K562 (cell line): ENCODE data around the gene NACC1. TPM values are rescaled to one million over a fixed set of nuclear protein-coding genes. Genes with fewer than 3 reads are reported as not detected.
A peak's percentile ranks its signal among the peaks of the same experiment; 100 is the strongest.

Experiments used
- ARNT ChIP-seq, 2 experiments: fragments of 450-650 bp; IDR thresholded peaks; 2 replicates each; pipeline ENCODE4 v1.6.1; 2016; ENCODE audit warnings: mild to moderate bottlenecking in 1 of 2
- ATF7 ChIP-seq: fragments of 450-650 bp; IDR thresholded peaks from 2 replicates; pipeline ENCODE4 v1.7.1; 2014; ENCODE audit warnings: mild to moderate bottlenecking, moderate library complexity
- CBFA2T2 ChIP-seq: fragments of 450-650 bp; conservative IDR thresholded peaks from 2 replicates; pipeline ENCODE4 v1.6.1; 2017; ENCODE audit warnings: mild to moderate bottlenecking
- MAFF ChIP-seq: IDR thresholded peaks from 2 replicates; pipeline ENCODE4 v1.6.1; 2012; ENCODE audit warnings: low read length, improper control_type of control experiment
- NCOR1 ChIP-seq: fragments of 450-650 bp; IDR thresholded peaks from 2 replicates; pipeline ENCODE4 v1.6.1; 2016; ENCODE audit warnings: mild to moderate bottlenecking, moderate library complexity
- ZNF780A ChIP-seq: fragments of 250-450 bp; sonication (Bioruptor Pico); IDR thresholded peaks from 2 replicates; pipeline ENCODE4 v1.5.0; 2021; ENCODE audit warnings: mild to moderate bottlenecking
- polyA plus RNA-seq, 8 experiments: library from polyadenylated mRNA; depleted of rRNA in 4 of 8; stranded (reverse) in 5 of 8; unstranded in 3 of 8; fragments of >200 nt; fragmentation: Nextera tagmentation in 2 of 8; fragmentation: Illumina TruSeq in 1 of 8; extraction: Ambion mirVana in 2 of 8; extraction: Trizol in 1 of 8; gene quantifications; 2 replicates each; pipeline versions ENCODE4 v1.2.1 to v1.2.3, GENCODE V29; 2011 to 2014; ENCODE audit warnings: inconsistent platforms in 1 of 8, missing spikeins in 1 of 8
- total RNA-seq, 7 experiments: library from RNA; depleted of rRNA in 6 of 7; stranded (reverse); fragments of >200 nt in 6 of 7; fragmentation: Illumina TruSeq in 2 of 7; extraction: Trizol in 2 of 7; gene quantifications; 2 replicates each; pipeline versions ENCODE4 v1.2.1 to v1.2.3, GENCODE V29; 2011 to 2021; ENCODE audit warnings: low replicate concordance in 1 of 7
- TF ChIP-seq, protein P1 (sequence below), 2 experiments: fragments of 450-650 bp; IDR thresholded peaks; 2 replicates each; pipeline ENCODE4 v1.6.1; 2016; ENCODE audit warnings: mild to moderate bottlenecking in 2 of 2, borderline replicate concordance in 1 of 2, low read depth in 1 of 2, moderate library complexity in 1 of 2
- TF ChIP-seq, protein P2 (sequence below), 2 experiments: fragments of 450-650 bp; IDR thresholded peaks; 2 replicates each; pipeline ENCODE4 v1.6.1; 2016
- TF ChIP-seq, protein P3 (sequence below): sonication (generic); formaldehyde crosslinking; IDR thresholded peaks from 2 replicates; pipeline ENCODE4 v1.8.0; 2022; ENCODE audit warnings: mild to moderate bottlenecking, low read depth, missing genetic modification reagents
- TF ChIP-seq, protein P4 (sequence below): sonication (generic); formaldehyde crosslinking; IDR thresholded peaks from 2 replicates; pipeline ENCODE4 v1.8.0; 2022; ENCODE audit warnings: mild to moderate bottlenecking, missing genetic modification reagents

The NACC1 gene
- total and polyA plus RNA-seq, 9 of the 15 experiments (the other 6 are each of a cell fraction or from before 2014, with no cell fraction given) = 0.04 to 96.6 (median 25.8) TPM

DNA sequence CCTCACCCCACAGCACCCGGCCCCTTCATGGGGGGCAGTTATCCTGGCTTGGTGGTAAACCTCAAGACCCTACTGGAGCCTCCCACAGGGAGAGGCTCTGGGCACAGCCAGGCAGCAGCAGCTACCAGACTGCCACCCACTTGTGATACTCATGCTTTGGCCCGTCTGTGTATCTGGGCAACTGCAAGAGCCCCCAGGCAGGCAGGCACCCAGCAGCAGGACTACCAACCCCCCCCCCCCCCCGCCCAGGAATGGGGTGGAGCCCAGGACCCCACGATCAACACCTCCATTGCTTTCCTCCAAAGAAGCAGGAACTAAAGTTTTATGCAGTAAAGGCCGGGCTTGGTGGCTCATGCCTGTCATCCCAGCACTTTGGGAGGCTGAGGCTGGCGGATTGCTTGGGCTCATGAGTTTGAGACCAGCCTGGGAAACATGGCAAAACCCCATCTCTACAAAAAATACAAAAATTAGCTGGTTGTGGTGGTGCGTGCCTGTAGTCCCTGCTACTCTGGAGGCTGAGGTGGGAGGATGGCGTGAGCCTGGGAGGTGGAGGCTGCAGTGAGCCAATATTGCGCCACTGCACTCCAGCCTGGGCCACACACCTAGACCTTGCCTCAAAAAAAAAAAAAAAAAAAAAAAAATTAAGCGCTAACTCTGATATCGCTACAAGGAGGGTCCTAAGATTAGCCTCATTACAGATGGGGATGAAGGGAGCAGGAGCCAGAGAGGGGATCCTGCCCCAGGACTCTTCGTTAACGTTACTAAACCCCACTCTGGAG, 14.3 kb upstream of the NACC1 start (continued):
- TF ChIP-seq, protein P1, sequence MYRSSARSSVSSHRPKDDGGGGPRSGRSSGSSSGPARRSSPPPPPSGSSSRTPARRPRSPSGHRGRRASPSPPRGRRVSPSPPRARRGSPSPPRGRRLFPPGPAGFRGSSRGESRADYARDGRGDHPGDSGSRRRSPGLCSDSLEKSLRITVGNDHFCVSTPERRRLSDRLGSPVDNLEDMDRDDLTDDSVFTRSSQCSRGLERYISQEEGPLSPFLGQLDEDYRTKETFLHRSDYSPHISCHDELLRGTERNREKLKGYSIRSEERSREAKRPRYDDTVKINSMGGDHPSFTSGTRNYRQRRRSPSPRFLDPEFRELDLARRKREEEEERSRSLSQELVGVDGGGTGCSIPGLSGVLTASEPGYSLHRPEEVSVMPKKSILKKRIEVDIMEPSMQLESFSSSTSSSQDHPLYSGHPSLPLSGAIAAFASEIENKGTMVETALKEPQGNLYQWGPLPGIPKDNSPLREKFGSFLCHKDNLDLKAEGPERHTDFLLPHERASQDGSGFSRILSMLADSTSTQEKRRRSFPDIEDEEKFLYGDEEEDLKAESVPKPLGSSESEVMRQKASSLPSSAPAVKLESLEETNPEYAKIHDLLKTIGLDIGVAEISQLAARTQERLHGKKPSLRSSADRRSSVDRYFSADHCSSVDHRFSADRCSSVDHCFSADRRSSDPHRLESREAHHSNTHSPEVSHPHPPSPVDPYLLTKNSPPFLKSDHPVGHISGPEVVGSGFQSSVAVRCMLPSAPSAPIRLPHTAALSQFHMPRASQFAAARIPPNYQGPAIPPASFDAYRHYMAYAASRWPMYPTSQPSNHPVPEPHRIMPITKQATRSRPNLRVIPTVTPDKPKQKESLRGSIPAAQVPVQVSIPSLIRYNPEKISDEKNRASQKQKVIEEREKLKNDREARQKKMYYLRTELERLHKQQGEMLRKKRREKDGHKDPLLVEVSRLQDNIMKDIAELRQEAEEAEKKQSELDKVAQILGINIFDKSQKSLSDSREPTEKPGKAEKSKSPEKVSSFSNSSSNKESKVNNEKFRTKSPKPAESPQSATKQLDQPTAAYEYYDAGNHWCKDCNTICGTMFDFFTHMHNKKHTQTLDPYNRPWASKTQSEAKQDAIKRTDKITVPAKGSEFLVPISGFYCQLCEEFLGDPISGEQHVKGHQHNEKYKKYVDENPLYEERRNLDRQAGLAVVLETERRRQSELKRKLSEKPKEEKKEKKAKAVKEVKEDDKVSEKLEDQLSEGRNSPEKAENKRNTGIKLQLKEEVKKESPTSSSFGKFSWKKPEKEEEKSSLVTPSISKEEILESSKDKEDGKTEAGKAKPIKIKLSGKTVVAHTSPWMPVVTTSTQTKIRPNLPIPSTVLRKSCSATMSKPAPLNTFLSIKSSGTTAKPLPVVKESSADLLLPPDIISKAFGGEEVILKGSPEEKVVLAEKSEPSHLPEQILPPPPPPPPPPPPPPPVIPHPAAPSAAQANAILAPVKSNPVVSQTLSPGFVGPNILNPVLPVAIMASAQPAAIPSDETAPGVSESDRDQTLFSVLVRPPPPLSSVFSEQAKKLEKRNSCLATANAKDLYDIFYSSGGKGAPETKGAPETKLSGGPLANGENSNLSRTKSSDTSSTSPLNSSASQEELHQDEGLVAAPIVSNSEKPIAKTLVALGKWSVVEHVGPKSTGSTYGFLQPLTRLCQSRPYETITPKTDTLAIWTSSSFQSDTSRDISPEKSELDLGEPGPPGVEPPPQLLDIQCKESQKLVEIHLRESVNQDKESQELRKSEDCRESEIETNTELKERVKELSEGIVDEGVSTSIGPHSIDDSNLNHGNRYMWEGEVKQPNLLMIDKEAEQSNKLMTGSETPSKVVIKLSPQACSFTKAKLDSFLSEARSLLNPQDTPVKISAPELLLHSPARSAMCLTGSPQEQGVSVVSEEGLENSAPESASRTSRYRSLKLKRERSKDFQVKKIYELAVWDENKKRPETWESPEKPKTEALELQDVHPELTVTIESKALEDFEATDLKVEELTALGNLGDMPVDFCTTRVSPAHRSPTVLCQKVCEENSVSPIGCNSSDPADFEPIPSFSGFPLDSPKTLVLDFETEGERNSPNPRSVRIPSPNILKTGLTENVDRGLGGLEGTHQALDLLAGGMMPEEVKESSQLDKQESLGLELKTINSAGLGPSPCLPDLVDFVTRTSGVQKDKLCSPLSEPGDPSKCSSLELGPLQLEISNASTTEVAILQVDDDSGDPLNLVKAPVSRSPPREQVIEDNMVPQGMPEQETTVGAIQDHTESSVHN (IDR thresholded peaks at IDR 0.05; ENCODE audit: borderline replicate concordance in 1 of 2, low read depth in 1 of 2) = 0 out of 4 replicates have a peak, but pooled peaks of 1 of the 2 experiments have one; percentile 20
- TF ChIP-seq, protein P2, sequence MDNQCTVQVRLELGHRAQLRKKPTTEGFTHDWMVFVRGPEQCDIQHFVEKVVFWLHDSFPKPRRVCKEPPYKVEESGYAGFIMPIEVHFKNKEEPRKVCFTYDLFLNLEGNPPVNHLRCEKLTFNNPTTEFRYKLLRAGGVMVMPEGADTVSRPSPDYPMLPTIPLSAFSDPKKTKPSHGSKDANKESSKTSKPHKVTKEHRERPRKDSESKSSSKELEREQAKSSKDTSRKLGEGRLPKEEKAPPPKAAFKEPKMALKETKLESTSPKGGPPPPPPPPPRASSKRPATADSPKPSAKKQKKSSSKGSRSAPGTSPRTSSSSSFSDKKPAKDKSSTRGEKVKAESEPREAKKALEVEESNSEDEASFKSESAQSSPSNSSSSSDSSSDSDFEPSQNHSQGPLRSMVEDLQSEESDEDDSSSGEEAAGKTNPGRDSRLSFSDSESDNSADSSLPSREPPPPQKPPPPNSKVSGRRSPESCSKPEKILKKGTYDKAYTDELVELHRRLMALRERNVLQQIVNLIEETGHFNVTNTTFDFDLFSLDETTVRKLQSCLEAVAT (IDR thresholded peaks at IDR 0.05) = peak in 1 of 2 experiments; percentile 80; a peak in 2 of 4 replicates
- no peak for TF ChIP-seq MAFF
- TF ChIP-seq CBFA2T2 = no peak
- no peak for TF ChIP-seq NCOR1
- TF ChIP-seq, protein P3, sequence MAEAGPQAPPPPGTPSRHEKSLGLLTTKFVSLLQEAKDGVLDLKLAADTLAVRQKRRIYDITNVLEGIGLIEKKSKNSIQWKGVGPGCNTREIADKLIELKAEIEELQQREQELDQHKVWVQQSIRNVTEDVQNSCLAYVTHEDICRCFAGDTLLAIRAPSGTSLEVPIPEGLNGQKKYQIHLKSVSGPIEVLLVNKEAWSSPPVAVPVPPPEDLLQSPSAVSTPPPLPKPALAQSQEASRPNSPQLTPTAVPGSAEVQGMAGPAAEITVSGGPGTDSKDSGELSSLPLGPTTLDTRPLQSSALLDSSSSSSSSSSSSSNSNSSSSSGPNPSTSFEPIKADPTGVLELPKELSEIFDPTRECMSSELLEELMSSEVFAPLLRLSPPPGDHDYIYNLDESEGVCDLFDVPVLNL (CRISPR knock-in tag) = no peak
- TF ChIP-seq, protein P4, sequence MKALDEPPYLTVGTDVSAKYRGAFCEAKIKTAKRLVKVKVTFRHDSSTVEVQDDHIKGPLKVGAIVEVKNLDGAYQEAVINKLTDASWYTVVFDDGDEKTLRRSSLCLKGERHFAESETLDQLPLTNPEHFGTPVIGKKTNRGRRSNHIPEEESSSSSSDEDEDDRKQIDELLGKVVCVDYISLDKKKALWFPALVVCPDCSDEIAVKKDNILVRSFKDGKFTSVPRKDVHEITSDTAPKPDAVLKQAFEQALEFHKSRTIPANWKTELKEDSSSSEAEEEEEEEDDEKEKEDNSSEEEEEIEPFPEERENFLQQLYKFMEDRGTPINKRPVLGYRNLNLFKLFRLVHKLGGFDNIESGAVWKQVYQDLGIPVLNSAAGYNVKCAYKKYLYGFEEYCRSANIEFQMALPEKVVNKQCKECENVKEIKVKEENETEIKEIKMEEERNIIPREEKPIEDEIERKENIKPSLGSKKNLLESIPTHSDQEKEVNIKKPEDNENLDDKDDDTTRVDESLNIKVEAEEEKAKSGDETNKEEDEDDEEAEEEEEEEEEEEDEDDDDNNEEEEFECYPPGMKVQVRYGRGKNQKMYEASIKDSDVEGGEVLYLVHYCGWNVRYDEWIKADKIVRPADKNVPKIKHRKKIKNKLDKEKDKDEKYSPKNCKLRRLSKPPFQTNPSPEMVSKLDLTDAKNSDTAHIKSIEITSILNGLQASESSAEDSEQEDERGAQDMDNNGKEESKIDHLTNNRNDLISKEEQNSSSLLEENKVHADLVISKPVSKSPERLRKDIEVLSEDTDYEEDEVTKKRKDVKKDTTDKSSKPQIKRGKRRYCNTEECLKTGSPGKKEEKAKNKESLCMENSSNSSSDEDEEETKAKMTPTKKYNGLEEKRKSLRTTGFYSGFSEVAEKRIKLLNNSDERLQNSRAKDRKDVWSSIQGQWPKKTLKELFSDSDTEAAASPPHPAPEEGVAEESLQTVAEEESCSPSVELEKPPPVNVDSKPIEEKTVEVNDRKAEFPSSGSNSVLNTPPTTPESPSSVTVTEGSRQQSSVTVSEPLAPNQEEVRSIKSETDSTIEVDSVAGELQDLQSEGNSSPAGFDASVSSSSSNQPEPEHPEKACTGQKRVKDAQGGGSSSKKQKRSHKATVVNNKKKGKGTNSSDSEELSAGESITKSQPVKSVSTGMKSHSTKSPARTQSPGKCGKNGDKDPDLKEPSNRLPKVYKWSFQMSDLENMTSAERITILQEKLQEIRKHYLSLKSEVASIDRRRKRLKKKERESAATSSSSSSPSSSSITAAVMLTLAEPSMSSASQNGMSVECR = no peak
- no peak for TF ChIP-seq ATF7
- no peak for TF ChIP-seq ZNF780A (CRISPR knock-in tag)
- TF ChIP-seq ARNT (IDR thresholded peaks at IDR 0.05) = 0 out of 4 replicates have a peak, but pooled peaks of 1 of the 2 experiments have one; percentile 51
